OCI-LY7 (cell line): Measurements from ENCODE around the gene PSAPL1. TPM values are rescaled to one million over a fixed set of nuclear protein-coding genes. Genes with fewer than 3 reads are reported as not detected.

Experiments used
- BruUV-seq: library from RNA; stranded (reverse); fragments of 400-500 nt; replicated peaks from 2 replicates; lab custom pipeline; 2021; lab: Mats Ljungman, UMichigan
- CTCF ChIA-PET: fragments of 300-600 bp; sonication (Branson Sonifier 250); formaldehyde crosslinking; loops from one replicate; lab custom pipeline; 2022; ENCODE audit warnings: antibody characterized with exemption; ENCODE audit not compliant: unreplicated experiment; lab: Charles Lee
- POLR2A ChIA-PET: fragments of 300-600 bp; sonication (Branson Sonifier 250); formaldehyde crosslinking; loops from one replicate; lab custom pipeline; 2022; ENCODE audit warnings: antibody characterized with exemption; lab: Charles Lee
- DNase-seq: peaks from one replicate; pipeline ENCODE4 v3.0.0-alpha.2; 2015; ENCODE audit warnings: low spot score
- H2AFZ ChIP-seq: fragments of 200-600 bp; sonication (generic), shearing (Covaris generic); 2 replicates; pipeline ENCODE4 v1.6.1; 2014; ENCODE audit warnings: mild to moderate bottlenecking, antibody characterized with exemption, low read length, moderate library complexity
- H3K27ac ChIP-seq: fragments of 200-600 bp; sonication (generic); 2 replicates; pipeline ENCODE4 v1.5.1; 2014; ENCODE audit warnings: mixed run types, low read depth, mild to moderate bottlenecking, moderate library complexity, low read length, inconsistent platforms; ENCODE audit not compliant: poor library complexity, severe bottlenecking
- H3K36me3 ChIP-seq: fragments of 200-600 bp; sonication (generic); 2 replicates; pipeline ENCODE4 v1.6.1; 2014; ENCODE audit warnings: mild to moderate bottlenecking, antibody characterized with exemption, low read length, moderate library complexity, mixed read lengths; ENCODE audit not compliant: insufficient read depth
- H3K4me1 ChIP-seq: fragments of 200-600 bp; sonication (generic); 2 replicates; pipeline ENCODE4 v1.5.1; 2014; ENCODE audit warnings: mild to moderate bottlenecking, low read length; ENCODE audit not compliant: insufficient read depth, poor library complexity, severe bottlenecking
- H3K4me2 ChIP-seq: fragments of 200-600 bp; sonication (generic); 2 replicates; pipeline ENCODE4 v1.6.1; 2014; ENCODE audit warnings: mild to moderate bottlenecking, low read length
- H3K4me3 ChIP-seq: fragments of 200-600 bp; sonication (generic); 2 replicates; pipeline ENCODE4 v1.5.1; 2014; ENCODE audit warnings: mild to moderate bottlenecking, low read depth, low read length; ENCODE audit not compliant: poor library complexity, severe bottlenecking
- H3K79me2 ChIP-seq: fragments of 200-600 bp; sonication (generic); 2 replicates; pipeline ENCODE4 v1.6.1; 2016; ENCODE audit warnings: low read depth, mild to moderate bottlenecking, low read length, moderate library complexity, mixed read lengths; ENCODE audit not compliant: insufficient read depth
- H3K9me2 ChIP-seq: fragments of 200-600 bp; sonication (generic); 2 replicates; pipeline ENCODE4 v1.6.1; 2016; ENCODE audit warnings: mild to moderate bottlenecking, low read length, mixed read lengths; ENCODE audit not compliant: insufficient read depth
- H3K9me3 ChIP-seq: fragments of 200-600 bp; sonication (generic); 2 replicates; pipeline ENCODE4 v1.6.1; 2014; ENCODE audit warnings: mild to moderate bottlenecking, mixed run types, low read length, mixed read lengths
- H4K20me1 ChIP-seq: fragments of 200-600 bp; sonication (generic); 2 replicates; pipeline ENCODE4 v1.6.1; 2014; ENCODE audit warnings: mild to moderate bottlenecking, antibody characterized with exemption, low read length, moderate library complexity, mixed read lengths; ENCODE audit not compliant: insufficient read depth
- EZH2phosphoT487 ChIP-seq: fragments of 200-600 bp; sonication (generic); IDR thresholded peaks from 2 replicates; pipeline ENCODE4 v1.6.1; 2018; ENCODE audit warnings: low read depth, borderline replicate concordance, mild to moderate bottlenecking, mixed run types, antibody characterized with exemption, low read length, moderate library complexity, mixed read lengths
- intact Hi-C: fragments of 100-400 bp; cut with micrococcal nuclease; formaldehyde crosslinking; loops from one replicate; pipeline ENCODE4 v1.10.0; 2022; ENCODE audit not compliant: unreplicated experiment
- total RNA-seq, 2 experiments: library from RNA; depleted of rRNA in 1 of 2; stranded (reverse); fragments of >200 nt in 1 of 2; shearing (Covaris generic) in 1 of 2; gene quantifications; 2 replicates each; pipeline ENCODE4 v1.2.3, GENCODE V29; 2014 to 2022
- TF ChIP-seq, protein P1 (sequence below): fragments of 200-600 bp; sonication (generic); conservative IDR thresholded peaks from 2 replicates; pipeline ENCODE4 v1.5.1; 2014; ENCODE audit warnings: mild to moderate bottlenecking, antibody characterized with exemption, low read length, moderate library complexity, mixed read lengths

Gene PSAPL1
- total RNA-seq, 2 experiments from 2014 or later = not detected

DNA sequence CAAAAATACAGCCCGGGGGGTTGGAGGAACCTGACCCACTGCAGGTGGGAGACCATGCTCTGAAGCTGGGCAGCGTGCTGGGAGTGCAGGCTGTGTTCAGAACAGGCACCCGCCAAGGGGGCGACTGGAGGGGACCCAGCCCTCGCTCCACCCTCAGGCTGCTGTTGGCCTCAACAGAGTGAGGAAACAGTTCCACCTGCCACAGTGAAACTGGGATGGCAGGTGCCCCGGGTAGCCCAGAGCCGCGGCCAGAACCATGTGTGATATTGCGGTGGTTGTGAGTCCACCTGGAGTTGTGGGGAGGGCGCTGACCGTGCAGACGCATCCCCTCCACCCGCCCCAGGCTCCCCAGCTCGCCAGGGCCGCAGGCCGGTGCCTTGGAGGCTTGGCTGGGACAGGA is 45.7 kb upstream of the PSAPL1 start:
- Histone ChIP-seq H3K4me3 (no peak overlapping the region), H3K4me1 (no peaks in the 10 kb centered on the region), H3K79me2 (no peaks in the 10 kb centered on the region), H3K9me2 (no peaks in the 10 kb centered on the region), H3K4me2 (no peak overlapping the region), H3K36me3 (no peaks in the 10 kb centered on the region), H3K27ac (no peak overlapping the region), H2AFZ (no peak overlapping the region), H3K9me3 (no peaks in the 10 kb centered on the region), H4K20me1 (no peaks in the 10 kb centered on the region)
- no TSS peak for BruUV-seq
- ChIA-PET CTCF (no interaction called here), POLR2A (no interaction called here)
- intact Hi-C loops = no loop called here
- TF ChIP-seq, protein P1, sequence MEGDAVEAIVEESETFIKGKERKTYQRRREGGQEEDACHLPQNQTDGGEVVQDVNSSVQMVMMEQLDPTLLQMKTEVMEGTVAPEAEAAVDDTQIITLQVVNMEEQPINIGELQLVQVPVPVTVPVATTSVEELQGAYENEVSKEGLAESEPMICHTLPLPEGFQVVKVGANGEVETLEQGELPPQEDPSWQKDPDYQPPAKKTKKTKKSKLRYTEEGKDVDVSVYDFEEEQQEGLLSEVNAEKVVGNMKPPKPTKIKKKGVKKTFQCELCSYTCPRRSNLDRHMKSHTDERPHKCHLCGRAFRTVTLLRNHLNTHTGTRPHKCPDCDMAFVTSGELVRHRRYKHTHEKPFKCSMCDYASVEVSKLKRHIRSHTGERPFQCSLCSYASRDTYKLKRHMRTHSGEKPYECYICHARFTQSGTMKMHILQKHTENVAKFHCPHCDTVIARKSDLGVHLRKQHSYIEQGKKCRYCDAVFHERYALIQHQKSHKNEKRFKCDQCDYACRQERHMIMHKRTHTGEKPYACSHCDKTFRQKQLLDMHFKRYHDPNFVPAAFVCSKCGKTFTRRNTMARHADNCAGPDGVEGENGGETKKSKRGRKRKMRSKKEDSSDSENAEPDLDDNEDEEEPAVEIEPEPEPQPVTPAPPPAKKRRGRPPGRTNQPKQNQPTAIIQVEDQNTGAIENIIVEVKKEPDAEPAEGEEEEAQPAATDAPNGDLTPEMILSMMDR = no peak
- TF ChIP-seq EZH2phosphoT487 = no peak
- DNase-seq = no peak

- H3K27ac ChIP-seq = no peak overlapping the region
- H3K36me3 ChIP-seq = no peaks in the 10 kb centered on the region
- H3K4me3 ChIP-seq = no peak overlapping the region
- H3K4me1 ChIP-seq = no peaks in the 10 kb centered on the region
- TF ChIP-seq, protein P1 = no peak
- no peak for TF ChIP-seq EZH2phosphoT487
- H3K79me2 ChIP-seq = no peaks in the 10 kb centered on the region
- ChIA-PET CTCF (no interaction called here), POLR2A (no interaction called here)
- no peak for DNase-seq
- no peaks in the 10 kb centered on the region for H3K9me3 ChIP-seq
- no peak overlapping the region for H2AFZ ChIP-seq
- H4K20me1 ChIP-seq = no peaks in the 10 kb centered on the region
- no peak overlapping the region for H3K4me2 ChIP-seq
- BruUV-seq = no TSS peak
- H3K9me2 ChIP-seq = no peaks in the 10 kb centered on the region
- intact Hi-C loops = no loop called here
Measured at GRCh38 chr4:7478665-7479064, 43.9 kb upstream of the PSAPL1 start.

DNA sequence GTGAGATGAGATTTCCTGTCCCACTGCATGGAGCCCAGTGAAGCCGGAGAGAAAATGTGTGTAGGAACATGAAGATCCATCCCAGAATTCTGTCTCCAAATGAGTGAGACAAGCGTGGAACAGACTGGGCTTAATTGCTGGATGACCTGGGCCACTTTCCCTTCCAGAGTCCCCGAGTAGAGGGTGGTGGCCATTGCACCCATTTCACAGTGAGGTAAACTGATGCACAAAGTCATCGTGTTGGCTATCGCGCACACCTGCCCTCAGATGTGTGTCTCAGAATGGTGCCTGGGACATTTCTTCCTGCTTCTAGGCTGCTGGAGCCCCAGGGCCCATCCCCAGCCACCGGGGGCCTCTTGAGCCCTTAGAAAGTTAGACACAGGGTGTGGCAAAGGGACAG is 43.0 kb upstream of the PSAPL1 start:
- ChIA-PET CTCF (no interaction called here), POLR2A (no interaction called here)
- no peak for DNase-seq
- Histone ChIP-seq H3K9me3 (no peaks in the 10 kb centered on the region), H3K4me1 (no peaks in the 10 kb centered on the region), H3K27ac (no peak overlapping the region), H3K79me2 (no peaks in the 10 kb centered on the region), H2AFZ (no peak overlapping the region), H4K20me1 (no peaks in the 10 kb centered on the region), H3K9me2 (no peaks in the 10 kb centered on the region), H3K4me2 (no peak overlapping the region), H3K4me3 (no peak overlapping the region), H3K36me3 (no peaks in the 10 kb centered on the region)
- no peak for TF ChIP-seq EZH2phosphoT487
- TF ChIP-seq, protein P1 = no peak
- intact Hi-C loops = no loop called here
- no TSS peak for BruUV-seq
